HEK293 (cell line): Measurements from ENCODE around the gene TFAM.

Experiments
- CTCF ChIP-seq: fragments of 450-650 bp; formaldehyde crosslinking; IDR thresholded peaks from 2 replicates; pipeline ENCODE4 v1.5.1; 2016; ENCODE audit warnings: missing biosample characterization, missing genetic modification characterization
- PATZ1 ChIP-seq: fragments of 450-650 bp; formaldehyde crosslinking; IDR thresholded peaks from 2 replicates; pipeline ENCODE4 v1.5.1; 2016; ENCODE audit warnings: missing biosample characterization, missing genetic modification characterization
- YY1 ChIP-seq: fragments of 450-650 bp; formaldehyde crosslinking; IDR thresholded peaks from 2 replicates; pipeline ENCODE4 v1.5.1; 2018; ENCODE audit warnings: missing biosample characterization, missing genetic modification characterization
- ZNF792 ChIP-seq: fragments of 450-650 bp; formaldehyde crosslinking; IDR thresholded peaks from 2 replicates; pipeline ENCODE4 v1.5.1; 2016; ENCODE audit warnings: missing biosample characterization, missing genetic modification characterization

- TF ChIP-seq PATZ1 (tag by site-specific recombination) (no peak), ZNF792 (tag by site-specific recombination) (no peak), CTCF (no peak), YY1 (no peak)
Observed at GRCh38 chr10:58431903-58432302, 46.7 kb downstream of the TFAM start.
